Right lobe of liver (tissue), 4 donors: ENCODE measurements around the gene PWP2.
"Not testable (repeated sequence)": the region's sequence is repeated elsewhere in the genome, so short reads cannot be mapped to it uniquely, and the experiment has no call there.

Experiments
- CTCF ChIP-seq, 4 donors: fragments of 200-600 bp in 3 of 4; fragments of 450-650 bp in 1 of 4; IDR thresholded peaks; one replicate each; pipeline versions ENCODE4 v1.5.1 to v1.8.0; 2016 to 2022; ENCODE audit warnings: antibody characterized with exemption in 4 of 4, mild to moderate bottlenecking in 2 of 4
- POLR2A ChIP-seq: fragments of 450-650 bp; IDR thresholded peaks from one replicate; pipeline ENCODE4 v1.6.1; 2017; ENCODE audit warnings: antibody characterized with exemption, mild to moderate bottlenecking
- donor health status: DM: no; HTN: no; CAD: no.
- donor health status: DM: no; HTN: no; CAD: no.
- donor health status: DM: no; HTN: yes; CAD: no.

GRCh38 chr21:44147108-44147507 lies 39.9 kb downstream of the PWP2 start:
- not testable (repeated sequence) for TF ChIP-seq POLR2A; CTCF (IDR thresholded peaks at IDR 0.05)
